NCI-H526 (cell line): ENCODE data around the gene FTO.
"Not testable (repeated sequence)": the region's sequence is repeated elsewhere in the genome, so short reads cannot be mapped to it uniquely, and the experiment has no call there.

Experiments used
- DNase-seq, 2 experiments: peaks; one replicate each; lab custom pipeline; 2025; lab: John Stamatoyannopoulos, UW

FTO gene

GRCh38 chr16:54181683-54182329, 477.9 kb downstream of the FTO start:
- not testable (repeated sequence) for DNase-seq

- no peak for DNase-seq
These were observed 481.1 kb downstream of the FTO start for GRCh38 chr16:54185045-54185444.

- DNase-seq = no peak
These were observed 487.2 kb downstream of the FTO start for GRCh38 chr16:54191163-54191562.

- no peak for DNase-seq
These were observed 487.6 kb downstream of the FTO start for GRCh38 chr16:54191592-54191991.

- no peak for DNase-seq
These were observed 489.2 kb downstream of the FTO start for GRCh38 chr16:54193013-54193664.

GRCh38 chr16:54193665-54194333, 489.8 kb downstream of the FTO start:
- DNase-seq = peak; percentile 35 to 79

GRCh38 chr16:54194334-54194743, 490.4 kb downstream of the FTO start:
- DNase-seq = no peak

- no peak for DNase-seq
These were observed 493.8 kb downstream of the FTO start for GRCh38 chr16:54197758-54198157.

GRCh38 chr16:54199487-54200160, 495.7 kb downstream of the FTO start:
- DNase-seq = no peak

GRCh38 chr16:54200161-54200534, 496.2 kb downstream of the FTO start:
- no peak for DNase-seq

GRCh38 chr16:54200720-54201119, 496.8 kb downstream of the FTO start:
- DNase-seq = no peak

GRCh38 chr16:54201200-54201599, 497.2 kb downstream of the FTO start:
- DNase-seq = no peak
